NB4 (cell line): ENCODE results near the gene TMEM123.
A peak's percentile ranks its signal among the peaks of the same experiment; 100 is the strongest.

Experiments
- DNase-seq: peaks from one replicate; pipeline ENCODE4 v3.0.0; 2010; ENCODE audit warnings: low read depth
- H3K4me3 ChIP-seq: one replicate; pipeline ENCODE4 v1.5.1; 2011; ENCODE audit warnings: mild to moderate bottlenecking, low read depth, low read length, moderate library complexity
- CTCF ChIP-seq: IDR thresholded peaks from one replicate; pipeline ENCODE4 v1.5.1; 2012; ENCODE audit warnings: low read depth, low read length
- MAX ChIP-seq: IDR thresholded peaks from 2 replicates; pipeline ENCODE4 v1.6.1; 2011; ENCODE audit warnings: low read depth, low read length
- MYC ChIP-seq: IDR thresholded peaks from 2 replicates; pipeline ENCODE4 v1.6.1; 2011; ENCODE audit warnings: low read depth, low read length
- POLR2A ChIP-seq: IDR thresholded peaks from 2 replicates; pipeline ENCODE4 v1.6.1; 2011; ENCODE audit warnings: mild to moderate bottlenecking; ENCODE audit not compliant: insufficient read length; ENCODE audit errors: extremely low read depth

Gene TMEM123

GRCh38 chr11:102347462-102348370 lies 104.8 kb downstream of the TMEM123 start:
- peak overlapping the region; percentile 92 for H3K4me3 ChIP-seq
- DNase-seq: peak; percentile 65
- TF ChIP-seq MAX (peak; percentile 34), POLR2A (no peak)

GRCh38 chr11:102346748-102347461 lies 105.7 kb downstream of the TMEM123 start, which contains the start of gene BIRC2:
TSS of gene BIRC2 (plus strand) at chr11:102347214. CDS start at chr11:102349855, 2,641 bp downstream.
- peak within 1 kb of the TSS; percentile 92 for H3K4me3 ChIP-seq
- TF ChIP-seq MYC (no peak), POLR2A (peak; percentile 83), CTCF (peak; percentile 58), MAX (no peak)
- DNase-seq: peak; percentile 97

- no peak for TF ChIP-seq MAX
- no peak for TF ChIP-seq POLR2A
- TF ChIP-seq CTCF: no peak
- TF ChIP-seq MYC: no peak
- H3K4me3 ChIP-seq: peak overlapping the region; percentile 90
- DNase-seq: no peak
Measured at GRCh38 chr11:102346456-102346747, 106.2 kb downstream of the TMEM123 start.
